ENCODE results near the gene GRB14. TPM values are rescaled to one million over a fixed set of nuclear protein-coding genes. Genes with fewer than 3 reads are reported as not detected.

Gene GRB14
- total RNA-seq = not detected in 2 replicates

- no peaks in the 10 kb centered on the region for H3K9me3 Mint-ChIP-seq
- DNase-seq (ENCODE audit: low spot score) = no peak
- H3K27me3 Mint-ChIP-seq (ENCODE audit: low read depth) = peaks cover 32% of the 10 kb centered on the region
- intact Hi-C loops (cut with micrococcal nuclease) = no loop called here
- no peak within 1 kb of the TSS for H3K27ac Mint-ChIP-seq
- H3K36me3 Mint-ChIP-seq (ENCODE audit: low read depth) = no peaks in the 10 kb centered on the region
- H3K4me1 Mint-ChIP-seq (ENCODE audit: low read depth) = peaks cover 2% of the 10 kb centered on the region
- H3K4me3 Mint-ChIP-seq (ENCODE audit: low read depth) = no peak within 1 kb of the TSS
Observed at GRCh38 chr2:164620873-164621763, at the start of gene GRB14. Gene GRB14 (minus strand): TSS chr2:164621482. CDS start chr2:164621309, 173 bp downstream.

GRCh38 chr2:164669291-164669690 lies 48.0 kb upstream of the GRB14 start:
- no peaks in the 10 kb centered on the region for H3K4me1 Mint-ChIP-seq (ENCODE audit: low read depth)
- H3K27me3 Mint-ChIP-seq (ENCODE audit: low read depth) = no peaks in the 10 kb centered on the region
- H3K9me3 Mint-ChIP-seq = no peaks in the 10 kb centered on the region
- H3K4me3 Mint-ChIP-seq (ENCODE audit: low read depth) = no peak overlapping the region
- no peaks in the 10 kb centered on the region for H3K36me3 Mint-ChIP-seq (ENCODE audit: low read depth)
- no peak overlapping the region for H3K27ac Mint-ChIP-seq
- intact Hi-C loops (cut with micrococcal nuclease) = no loop called here
- no peak for DNase-seq (ENCODE audit: low spot score)

- Mint-ChIP-seq H3K9me3 (no peaks in the 10 kb centered on the region), H3K4me1 (ENCODE audit: low read depth) (no peaks in the 10 kb centered on the region), H3K36me3 (ENCODE audit: low read depth) (no peaks in the 10 kb centered on the region), H3K4me3 (ENCODE audit: low read depth) (no peak overlapping the region), H3K27ac (no peak overlapping the region), H3K27me3 (ENCODE audit: low read depth) (no peaks in the 10 kb centered on the region)
- intact Hi-C loops (cut with micrococcal nuclease) = no loop called here
- no peak for DNase-seq (ENCODE audit: low spot score)
Observed at GRCh38 chr2:164667566-164667965, 46.3 kb upstream of the GRB14 start.

- intact Hi-C loops (cut with micrococcal nuclease) = no loop called here
- DNase-seq (ENCODE audit: low spot score) = no peak
- Mint-ChIP-seq H3K27me3 (ENCODE audit: low read depth) (no peaks in the 10 kb centered on the region), H3K9me3 (no peaks in the 10 kb centered on the region), H3K4me1 (ENCODE audit: low read depth) (no peaks in the 10 kb centered on the region), H3K4me3 (ENCODE audit: low read depth) (no peak overlapping the region), H3K27ac (no peak overlapping the region), H3K36me3 (ENCODE audit: low read depth) (no peaks in the 10 kb centered on the region)
Observed at GRCh38 chr2:164664070-164664469, 42.8 kb upstream of the GRB14 start.

DNA sequence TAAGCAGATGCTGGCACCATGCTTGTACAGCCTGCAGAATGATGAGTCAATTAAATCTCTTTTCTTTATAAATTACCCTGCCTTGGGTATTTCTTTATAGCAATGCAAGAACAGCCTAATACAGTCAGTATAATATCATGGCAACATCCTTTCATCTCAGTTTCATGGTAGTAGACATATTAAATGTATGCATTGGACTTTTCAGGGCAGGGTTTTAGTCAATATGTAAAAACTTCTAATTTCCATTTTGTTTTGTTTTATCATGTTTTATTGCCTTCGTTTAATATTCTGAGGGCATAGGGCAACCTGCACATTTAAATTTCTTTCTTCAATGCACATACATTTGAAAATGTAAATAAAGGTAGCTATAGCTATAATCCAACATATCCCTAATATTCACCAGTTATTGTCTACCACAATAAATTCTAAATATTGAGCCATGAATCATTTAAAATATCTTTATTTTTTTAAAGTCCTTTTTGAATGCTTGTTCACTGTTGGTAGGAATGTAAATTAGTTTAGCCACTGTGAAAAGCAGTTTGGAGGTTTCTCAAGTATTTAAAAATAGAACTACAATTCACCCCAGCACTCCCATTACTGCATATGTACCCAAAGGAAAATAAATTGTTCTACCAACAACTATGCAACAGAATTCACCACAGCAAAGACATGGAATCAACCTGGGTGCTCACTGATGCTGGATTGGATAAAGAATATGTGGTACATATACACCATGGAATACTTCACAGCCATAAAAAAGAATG lies 41.8 kb upstream of the GRB14 start:
- Mint-ChIP-seq H3K4me1 (ENCODE audit: low read depth) (no peaks in the 10 kb centered on the region), H3K27me3 (ENCODE audit: low read depth) (no peaks in the 10 kb centered on the region), H3K4me3 (ENCODE audit: low read depth) (no peak overlapping the region), H3K36me3 (ENCODE audit: low read depth) (no peaks in the 10 kb centered on the region), H3K27ac (no peak overlapping the region), H3K9me3 (no peaks in the 10 kb centered on the region)
- intact Hi-C loops (cut with micrococcal nuclease) = no loop called here
- DNase-seq (ENCODE audit: low spot score) = no peak

- Mint-ChIP-seq H3K4me3 (ENCODE audit: low read depth) (no peak overlapping the region), H3K4me1 (ENCODE audit: low read depth) (no peaks in the 10 kb centered on the region), H3K27me3 (ENCODE audit: low read depth) (no peaks in the 10 kb centered on the region), H3K36me3 (ENCODE audit: low read depth) (no peaks in the 10 kb centered on the region), H3K27ac (no peak overlapping the region), H3K9me3 (no peaks in the 10 kb centered on the region)
- intact Hi-C loops (cut with micrococcal nuclease) = no loop called here
- DNase-seq (ENCODE audit: low spot score) = no peak
Observed at GRCh38 chr2:164662066-164662465, 40.8 kb upstream of the GRB14 start.

- H3K9me3 Mint-ChIP-seq = no peaks in the 10 kb centered on the region
- H3K27me3 Mint-ChIP-seq (ENCODE audit: low read depth) = no peaks in the 10 kb centered on the region
- H3K4me3 Mint-ChIP-seq (ENCODE audit: low read depth) = no peak overlapping the region
- no peaks in the 10 kb centered on the region for H3K4me1 Mint-ChIP-seq (ENCODE audit: low read depth)
- no peaks in the 10 kb centered on the region for H3K36me3 Mint-ChIP-seq (ENCODE audit: low read depth)
- intact Hi-C loops (cut with micrococcal nuclease) = no loop called here
- no peak for DNase-seq (ENCODE audit: low spot score)
- no peak overlapping the region for H3K27ac Mint-ChIP-seq
Observed at GRCh38 chr2:164661349-164661748, 40.1 kb upstream of the GRB14 start.

GRCh38 chr2:164657129-164657528 lies 35.8 kb upstream of the GRB14 start:
- intact Hi-C loops (cut with micrococcal nuclease) = no loop called here
- H3K36me3 Mint-ChIP-seq (ENCODE audit: low read depth) = no peaks in the 10 kb centered on the region
- peaks cover 8% of the 10 kb centered on the region for H3K9me3 Mint-ChIP-seq
- no peaks in the 10 kb centered on the region for H3K4me1 Mint-ChIP-seq (ENCODE audit: low read depth)
- no peak for DNase-seq (ENCODE audit: low spot score)
- H3K4me3 Mint-ChIP-seq (ENCODE audit: low read depth) = no peak overlapping the region
- H3K27ac Mint-ChIP-seq = no peak overlapping the region
- no peaks in the 10 kb centered on the region for H3K27me3 Mint-ChIP-seq (ENCODE audit: low read depth)

DNA sequence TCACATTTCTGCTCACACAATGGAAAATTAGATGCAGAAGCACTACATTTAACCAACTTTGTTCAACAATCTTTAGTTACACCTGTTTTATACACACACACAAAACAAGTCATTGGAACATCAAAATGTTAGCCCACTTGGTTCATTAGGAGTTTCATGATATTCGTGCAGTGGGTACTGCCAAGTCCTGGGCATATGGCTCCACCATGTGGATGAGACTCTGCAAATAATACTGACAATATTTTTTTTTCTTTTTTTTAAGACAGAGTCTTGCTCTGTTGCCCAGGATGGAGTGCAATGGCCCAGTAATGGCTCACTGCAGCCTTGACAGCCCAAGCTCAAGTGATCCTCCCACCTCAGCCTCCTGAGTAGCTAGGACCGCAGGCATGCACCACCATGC lies 34.5 kb upstream of the GRB14 start:
- H3K4me3 Mint-ChIP-seq (ENCODE audit: low read depth) = no peak overlapping the region
- no peaks in the 10 kb centered on the region for H3K4me1 Mint-ChIP-seq (ENCODE audit: low read depth)
- no peaks in the 10 kb centered on the region for H3K36me3 Mint-ChIP-seq (ENCODE audit: low read depth)
- H3K9me3 Mint-ChIP-seq = peaks cover 9% of the 10 kb centered on the region
- no peaks in the 10 kb centered on the region for H3K27me3 Mint-ChIP-seq (ENCODE audit: low read depth)
- DNase-seq (ENCODE audit: low spot score) = no peak
- intact Hi-C loops (cut with micrococcal nuclease) = no loop called here
- H3K27ac Mint-ChIP-seq = no peak overlapping the region

- H3K27ac Mint-ChIP-seq = no peak overlapping the region
- H3K4me3 Mint-ChIP-seq (ENCODE audit: low read depth) = no peak overlapping the region
- no peaks in the 10 kb centered on the region for H3K4me1 Mint-ChIP-seq (ENCODE audit: low read depth)
- no peaks in the 10 kb centered on the region for H3K27me3 Mint-ChIP-seq (ENCODE audit: low read depth)
- H3K36me3 Mint-ChIP-seq (ENCODE audit: low read depth) = no peaks in the 10 kb centered on the region
- no peak for DNase-seq (ENCODE audit: low spot score)
- H3K9me3 Mint-ChIP-seq = peaks cover 9% of the 10 kb centered on the region
- intact Hi-C loops (cut with micrococcal nuclease) = no loop called here
Observed at GRCh38 chr2:164655336-164655735, 34.1 kb upstream of the GRB14 start.

- Mint-ChIP-seq H3K4me1 (ENCODE audit: low read depth) (no peaks in the 10 kb centered on the region), H3K9me3 (peaks cover 9% of the 10 kb centered on the region), H3K4me3 (ENCODE audit: low read depth) (no peak overlapping the region), H3K27me3 (ENCODE audit: low read depth) (no peaks in the 10 kb centered on the region), H3K27ac (no peak overlapping the region), H3K36me3 (ENCODE audit: low read depth) (no peaks in the 10 kb centered on the region)
- intact Hi-C loops (cut with micrococcal nuclease) = no loop called here
- no peak for DNase-seq (ENCODE audit: low spot score)
Observed at GRCh38 chr2:164651361-164651760, 30.1 kb upstream of the GRB14 start.

DNA sequence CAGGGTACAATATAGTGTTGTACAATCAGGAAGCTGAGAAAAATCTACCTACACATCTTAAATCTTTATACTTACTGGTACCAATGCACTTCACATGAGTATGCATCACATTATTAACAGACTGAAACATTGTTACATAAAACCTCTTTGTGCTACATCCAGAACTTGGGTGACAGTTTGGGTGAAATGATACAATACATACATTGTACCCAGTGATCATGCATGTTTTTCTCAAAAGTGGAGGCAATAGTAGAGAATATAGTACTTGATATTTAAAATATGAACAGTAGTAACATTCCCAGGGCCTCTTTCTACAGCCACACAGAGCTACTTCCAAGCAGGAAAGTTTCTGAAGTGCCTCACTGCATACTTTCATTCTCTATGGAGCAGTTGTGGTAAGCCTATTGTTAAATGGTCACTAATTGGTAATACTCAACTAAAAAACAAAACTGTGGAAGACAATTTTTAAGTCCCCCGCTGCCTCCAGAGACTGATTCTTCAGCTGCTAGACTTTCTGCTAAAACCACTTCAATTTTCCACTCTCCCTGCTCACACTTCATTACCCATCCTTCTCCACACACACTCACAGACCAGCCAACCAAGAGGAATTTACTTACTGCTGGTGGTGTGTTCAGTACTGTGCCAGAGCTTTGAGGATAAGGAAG lies 22.9 kb upstream of the GRB14 start:
- intact Hi-C loops (cut with micrococcal nuclease) = no loop called here
- Mint-ChIP-seq H3K36me3 (ENCODE audit: low read depth) (no peaks in the 10 kb centered on the region), H3K9me3 (no peaks in the 10 kb centered on the region), H3K4me1 (ENCODE audit: low read depth) (no peaks in the 10 kb centered on the region), H3K27me3 (ENCODE audit: low read depth) (no peaks in the 10 kb centered on the region), H3K27ac (no peak overlapping the region), H3K4me3 (ENCODE audit: low read depth) (no peak overlapping the region)
- no peak for DNase-seq (ENCODE audit: low spot score)
